Mucosa of rectum (tissue), 2 donors: ENCODE data around the gene CHURC1.
"Not testable (repeated sequence)": the region's sequence is repeated elsewhere in the genome, so short reads cannot be mapped to it uniquely, and the experiment has no call there.

ENCODE experiments used
- H3K27ac ChIP-seq, 2 donors: one replicate each; pipeline ENCODE4 v1.7.0; 2013; ENCODE audit warnings: inconsistent platforms in 2 of 2, low read depth in 2 of 2, low read length in 2 of 2
- H3K27me3 ChIP-seq, 2 donors: one replicate each; pipeline ENCODE4 v1.7.0; 2013; ENCODE audit warnings: low read length in 2 of 2; ENCODE audit not compliant: control insufficient read depth in 2 of 2, insufficient read depth in 2 of 2
- H3K36me3 ChIP-seq, 2 donors: one replicate each; pipeline ENCODE4 v1.7.0; 2013; ENCODE audit warnings: low read length in 2 of 2; ENCODE audit not compliant: control insufficient read depth in 2 of 2, insufficient read depth in 2 of 2
- H3K4me1 ChIP-seq, 2 donors: one replicate each; pipeline ENCODE4 v1.7.0; 2013; ENCODE audit warnings: low read length in 2 of 2, mild to moderate bottlenecking in 1 of 2; ENCODE audit not compliant: control insufficient read depth in 2 of 2, insufficient read depth in 2 of 2
- H3K4me3 ChIP-seq, 2 donors: one replicate each; pipeline ENCODE4 v1.7.0; 2013; ENCODE audit warnings: low read length in 2 of 2
- H3K9ac ChIP-seq, 2 donors: one replicate each; pipeline ENCODE4 v1.7.0; 2013; ENCODE audit warnings: low read length in 2 of 2, low read depth in 1 of 2, mild to moderate bottlenecking in 1 of 2
- H3K9me3 ChIP-seq, 2 donors: one replicate each; pipeline ENCODE4 v1.7.0; 2013; ENCODE audit warnings: low read length in 2 of 2; ENCODE audit not compliant: control insufficient read depth in 2 of 2
- donor health status: healthy.
- donor health status: Normal muscosa, but diverticular disease.

CHURC1 gene

DNA sequence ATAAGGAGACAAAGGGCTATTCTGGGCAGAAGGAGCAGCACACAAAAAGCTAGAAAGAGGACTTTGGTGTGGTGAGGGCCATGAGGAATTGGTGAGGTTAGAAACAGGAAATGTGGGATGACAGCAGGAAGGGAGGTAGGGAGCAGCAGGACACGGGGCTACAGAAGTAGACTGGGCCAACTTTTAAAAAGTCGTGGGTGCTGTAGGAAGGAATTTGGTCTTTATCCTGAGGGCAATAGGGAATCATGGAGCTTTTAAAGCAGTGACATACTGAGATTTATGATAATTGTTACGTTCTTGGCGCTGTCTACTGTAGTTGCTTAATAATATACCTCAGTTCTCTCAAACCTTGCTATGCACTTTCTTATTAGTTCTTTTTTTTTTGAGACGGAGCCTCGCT lies 8.2 kb upstream of the CHURC1 start:
- Histone ChIP-seq H3K4me1 (no peaks in the 10 kb centered on the region), H3K36me3 (no peaks in the 10 kb centered on the region), H3K27me3 (no peaks in the 10 kb centered on the region), H3K9me3 (no peaks in the 10 kb centered on the region), H3K4me3 (no peak overlapping the region), H3K27ac (no peak overlapping the region), H3K9ac (no peak overlapping the region)

DNA sequence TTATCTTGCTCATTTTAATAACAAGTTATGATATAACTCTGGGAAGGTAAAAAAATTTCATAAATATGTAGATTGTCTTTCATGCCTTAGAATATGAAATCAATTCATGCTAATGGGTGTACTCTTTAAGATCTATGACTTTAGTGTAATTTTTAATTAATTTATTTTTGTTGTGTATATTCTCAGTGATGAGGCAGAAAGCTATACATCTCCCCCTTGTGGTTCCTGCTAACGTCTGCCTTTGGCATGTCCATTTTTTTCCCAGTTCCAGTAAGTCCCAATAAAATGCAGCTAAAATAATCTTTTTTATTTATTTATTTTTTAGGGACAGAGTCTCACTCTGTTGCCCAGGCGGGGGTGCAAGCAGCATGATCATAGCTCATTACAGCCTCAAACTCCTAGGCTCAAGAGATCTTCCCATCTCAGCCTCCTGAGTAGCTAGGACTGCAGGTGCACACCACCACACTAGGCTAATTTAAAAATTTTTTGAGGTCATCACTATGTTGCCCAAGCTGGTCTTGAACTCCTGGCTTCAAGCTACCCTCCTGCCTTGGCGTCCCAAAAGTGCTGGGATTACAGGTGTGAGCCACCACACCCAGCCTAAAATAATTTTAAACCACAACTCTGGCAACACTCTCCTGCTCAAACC lies 3.3 kb upstream of the CHURC1 start:
- Histone ChIP-seq H3K36me3 (no peaks in the 10 kb centered on the region), H3K9me3 (no peaks in the 10 kb centered on the region), H3K4me1 (peaks cover 15 to 16% of the 10 kb centered on the region in 2 donors), H3K27ac (no peak overlapping the region), H3K4me3 (no peak overlapping the region), H3K9ac (no peak overlapping the region), H3K27me3 (no peaks in the 10 kb centered on the region)

DNA sequence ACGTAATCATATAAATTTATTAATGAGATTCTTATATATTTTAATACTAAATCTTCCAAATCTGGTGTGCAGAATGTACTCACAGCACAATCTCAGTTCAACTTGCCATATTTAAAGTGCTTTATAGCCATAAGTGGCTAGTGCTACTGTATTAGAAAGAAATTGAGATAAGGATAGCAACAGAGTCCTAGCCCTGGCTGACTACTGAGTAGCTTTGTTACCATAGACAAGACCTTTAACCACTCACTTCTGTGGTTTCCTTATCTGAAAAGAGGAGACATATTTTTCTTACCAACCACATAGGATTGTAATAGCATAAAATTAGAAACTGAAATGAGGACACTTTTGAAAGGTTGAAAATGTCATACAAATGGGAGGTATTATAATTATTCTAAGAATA lies 2.0 kb upstream of the CHURC1 start:
- H3K27me3 ChIP-seq, result no peaks in the 10 kb centered on the region
- H3K9ac ChIP-seq, result no peak overlapping the region
- no peak overlapping the region for H3K4me3 ChIP-seq
- peaks cover 16 to 19% of the 10 kb centered on the region in 2 donors for H3K4me1 ChIP-seq
- H3K9me3 ChIP-seq, result no peaks in the 10 kb centered on the region
- no peaks in the 10 kb centered on the region for H3K36me3 ChIP-seq
- H3K27ac ChIP-seq, result no peak overlapping the region

DNA sequence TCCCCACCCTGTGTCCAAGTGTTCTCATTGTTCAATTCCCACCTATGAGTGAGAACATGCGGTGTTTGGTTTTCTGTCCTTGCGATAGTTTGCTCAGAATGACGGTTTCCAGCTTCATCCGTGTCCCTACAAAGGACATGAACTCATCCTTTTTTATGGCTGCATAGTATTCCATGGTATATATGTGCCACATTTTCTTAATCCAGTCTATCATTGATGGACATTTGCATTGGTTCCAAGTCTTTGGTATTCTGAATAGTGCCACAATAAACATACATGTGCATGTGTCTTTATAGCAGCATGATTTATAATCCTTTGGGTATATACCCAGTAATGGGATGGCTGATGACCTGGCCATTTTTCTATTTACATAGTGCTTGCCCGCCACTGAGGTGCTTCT lies 778 bp upstream of the CHURC1 start:
- peak overlapping the region; percentile 97 to 100 for H3K9ac ChIP-seq
- H3K27ac ChIP-seq, result peak overlapping the region; percentile 91 to 93
- not testable (repeated sequence) for H3K27me3 ChIP-seq, H3K9me3 ChIP-seq, H3K36me3 ChIP-seq
- H3K4me1 ChIP-seq, result peaks cover 16 to 19% of the 10 kb centered on the region in 2 donors
- H3K4me3 ChIP-seq, result peak overlapping the region; percentile 93 to 98

DNA sequence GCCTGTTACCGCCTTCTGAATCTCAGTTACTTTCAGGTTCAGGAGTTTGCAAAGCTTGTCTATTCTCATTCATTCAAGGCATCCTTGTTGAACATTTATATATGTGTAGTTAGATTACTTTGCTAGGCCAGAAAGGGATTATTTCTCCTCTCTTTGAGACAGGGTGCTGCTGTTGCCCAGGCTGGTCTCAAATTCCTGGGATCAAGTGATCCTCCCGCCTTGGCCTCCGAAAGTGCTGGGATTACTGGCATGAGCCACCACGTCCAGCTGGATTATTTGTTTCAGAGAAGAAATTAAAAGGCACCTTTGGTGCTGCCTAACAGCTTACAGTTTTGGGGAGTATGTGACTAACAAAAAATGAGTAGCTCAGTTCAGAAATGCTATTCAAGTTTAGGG lies 772 bp downstream of the CHURC1 start:
- H3K36me3 ChIP-seq, result peaks cover 0 to 3% of the 10 kb centered on the region in 2 donors
- H3K27ac ChIP-seq, result peak overlapping the region; percentile 91 to 93
- H3K4me3 ChIP-seq, result peak overlapping the region; percentile 93 to 98
- peaks cover 16 to 19% of the 10 kb centered on the region in 2 donors for H3K4me1 ChIP-seq
- H3K27me3 ChIP-seq, result no peaks in the 10 kb centered on the region
- no peaks in the 10 kb centered on the region for H3K9me3 ChIP-seq
- peak overlapping the region; percentile 97 to 100 for H3K9ac ChIP-seq

DNA sequence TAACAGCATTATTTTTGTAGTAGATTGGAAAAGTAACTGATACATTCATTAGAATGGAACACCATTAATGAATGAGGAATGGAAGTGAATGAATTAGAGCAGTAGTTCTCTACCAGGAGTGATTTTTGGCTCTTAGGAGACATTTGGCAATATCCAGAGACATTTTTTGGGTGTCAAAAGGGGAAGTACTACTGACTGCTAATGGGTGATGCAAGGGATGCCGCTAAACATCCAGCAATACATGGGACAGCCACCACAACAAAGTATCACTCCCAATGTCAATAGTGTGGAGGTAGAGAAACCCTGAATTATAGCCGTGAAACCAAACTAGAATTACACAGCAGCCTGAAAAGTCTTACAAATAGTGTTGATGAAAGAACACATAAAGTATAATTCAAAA lies 1.5 kb downstream of the CHURC1 start:
- Histone ChIP-seq H3K27ac (no peak overlapping the region), H3K9me3 (no peaks in the 10 kb centered on the region), H3K4me3 (peak overlapping the region in 1 of 2 donors; percentile 93), H3K9ac (no peak overlapping the region), H3K36me3 (peaks cover 0 to 3% of the 10 kb centered on the region in 2 donors), H3K27me3 (no peaks in the 10 kb centered on the region), H3K4me1 (peaks cover 16 to 19% of the 10 kb centered on the region in 2 donors)

DNA sequence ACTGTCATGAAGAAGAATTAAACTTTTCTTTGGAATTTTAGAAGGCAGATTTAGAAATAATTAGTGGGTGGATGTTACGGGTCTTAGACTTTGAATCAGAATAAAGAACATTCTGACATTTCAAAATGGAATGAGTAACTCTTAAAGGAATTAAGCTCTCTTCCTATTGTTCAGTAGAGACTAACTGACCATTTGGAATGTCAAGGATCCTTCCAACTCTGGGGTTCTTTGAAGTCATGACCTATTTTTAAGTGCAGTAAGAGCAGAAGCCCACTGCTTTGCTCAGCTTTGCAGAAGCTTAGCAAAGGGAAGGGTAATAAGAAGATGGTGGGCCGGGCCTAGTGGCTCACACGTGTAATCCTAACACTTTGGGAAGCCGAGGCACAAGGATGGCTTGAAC lies 4.0 kb downstream of the CHURC1 start:
- Histone ChIP-seq H3K4me3 (no peak overlapping the region), H3K9me3 (no peaks in the 10 kb centered on the region), H3K9ac (no peak overlapping the region), H3K27ac (no peak overlapping the region), H3K27me3 (no peaks in the 10 kb centered on the region), H3K4me1 (peaks cover 16 to 19% of the 10 kb centered on the region in 2 donors), H3K36me3 (peaks cover 0 to 3% of the 10 kb centered on the region in 2 donors)

DNA sequence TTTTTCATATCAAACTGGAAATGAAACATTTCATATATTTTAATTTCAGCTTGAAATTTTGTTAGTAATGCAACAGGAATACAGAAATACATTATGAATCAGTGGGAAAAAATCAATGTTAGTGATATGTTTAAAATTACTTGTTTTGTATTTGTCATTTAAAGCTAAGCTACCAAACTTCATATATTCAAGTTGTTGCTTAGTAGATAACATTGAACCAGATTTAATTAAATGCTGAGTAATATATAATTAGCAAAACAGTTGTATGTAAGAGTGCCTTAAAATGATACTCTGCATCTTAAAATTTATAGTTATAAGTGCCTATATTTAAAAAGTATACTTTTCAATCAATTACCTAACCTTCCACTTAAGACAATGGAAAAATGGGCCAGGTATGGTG lies 5.0 kb downstream of the CHURC1 start:
- H3K4me3 ChIP-seq, result no peak overlapping the region
- H3K36me3 ChIP-seq, result peaks cover 0 to 8% of the 10 kb centered on the region in 2 donors
- no peaks in the 10 kb centered on the region for H3K9me3 ChIP-seq
- no peak overlapping the region for H3K27ac ChIP-seq
- H3K27me3 ChIP-seq, result no peaks in the 10 kb centered on the region
- H3K9ac ChIP-seq, result no peak overlapping the region
- H3K4me1 ChIP-seq, result peaks cover 13% of the 10 kb centered on the region in 2 donors

DNA sequence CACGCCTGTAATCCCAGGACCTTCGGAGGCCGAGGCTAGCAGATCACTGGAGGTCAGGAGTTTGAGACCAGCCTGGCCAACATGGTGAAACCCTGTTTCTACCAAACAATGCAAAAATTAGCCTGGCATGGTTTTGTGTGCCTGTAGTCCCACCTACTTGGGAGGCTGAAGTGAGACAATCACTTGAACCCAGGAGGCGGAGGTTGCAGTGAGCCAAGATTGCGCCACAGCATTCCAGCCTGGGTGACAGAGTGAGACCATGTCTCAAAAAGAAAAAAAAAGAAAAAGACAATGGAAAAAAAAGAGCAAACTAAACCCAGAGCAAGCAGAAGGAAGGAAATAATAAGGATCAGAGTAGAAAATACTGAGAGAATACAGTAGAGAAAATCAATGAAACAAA lies 5.4 kb downstream of the CHURC1 start:
- Histone ChIP-seq H3K4me3 (no peak overlapping the region), H3K27me3 (no peaks in the 10 kb centered on the region), H3K4me1 (peaks cover 13% of the 10 kb centered on the region in 2 donors), H3K9ac (no peak overlapping the region), H3K36me3 (peaks cover 3 to 12% of the 10 kb centered on the region in 2 donors), H3K9me3 (no peaks in the 10 kb centered on the region), H3K27ac (no peak overlapping the region)

DNA sequence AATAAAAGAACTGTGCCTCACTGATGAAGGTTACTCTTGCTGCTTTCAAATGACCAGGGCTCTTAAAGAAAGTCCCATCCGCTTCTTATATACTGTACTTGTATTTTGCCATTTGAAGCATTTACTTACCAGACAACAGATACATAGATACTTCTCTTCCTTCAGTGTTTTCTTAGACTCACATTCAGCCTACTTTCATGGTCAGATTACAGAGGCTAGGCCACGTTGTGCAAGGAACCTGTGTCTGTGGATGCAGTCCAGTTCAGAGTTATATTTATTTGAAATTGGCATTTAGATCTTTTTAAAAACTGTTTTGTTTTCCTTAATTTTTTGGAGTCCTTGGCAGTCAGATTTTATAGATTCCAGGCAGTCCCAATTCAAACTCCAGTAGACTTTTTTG lies 6.2 kb downstream of the CHURC1 start:
- H3K9me3 ChIP-seq, result no peaks in the 10 kb centered on the region
- H3K4me1 ChIP-seq, result peaks cover 7 to 8% of the 10 kb centered on the region in 2 donors
- no peak overlapping the region for H3K27ac ChIP-seq
- H3K36me3 ChIP-seq, result peaks cover 6 to 16% of the 10 kb centered on the region in 2 donors
- no peak overlapping the region for H3K9ac ChIP-seq
- no peak overlapping the region for H3K4me3 ChIP-seq
- no peaks in the 10 kb centered on the region for H3K27me3 ChIP-seq
